HFF-Myc (cell line): ENCODE results near the gene CLCN2.

Source experiments
- DNase-seq: peaks from one replicate; pipeline ENCODE4 v3.0.0-alpha.2; 2011; ENCODE audit warnings: low read depth; ENCODE audit errors: extremely low read depth
- H3K4me3 ChIP-seq: replicated peaks from 2 replicates; pipeline ENCODE4 v1.5.1; 2011; ENCODE audit warnings: low read depth, mild to moderate bottlenecking, control low read depth, low read length
- TF ChIP-seq, protein P1 (sequence below): IDR thresholded peaks from 2 replicates; pipeline ENCODE4 v1.5.1; 2012; ENCODE audit warnings: mild to moderate bottlenecking, low read depth, low read length, control low read depth; ENCODE audit errors: missing control alignments

CLCN2 gene

DNA sequence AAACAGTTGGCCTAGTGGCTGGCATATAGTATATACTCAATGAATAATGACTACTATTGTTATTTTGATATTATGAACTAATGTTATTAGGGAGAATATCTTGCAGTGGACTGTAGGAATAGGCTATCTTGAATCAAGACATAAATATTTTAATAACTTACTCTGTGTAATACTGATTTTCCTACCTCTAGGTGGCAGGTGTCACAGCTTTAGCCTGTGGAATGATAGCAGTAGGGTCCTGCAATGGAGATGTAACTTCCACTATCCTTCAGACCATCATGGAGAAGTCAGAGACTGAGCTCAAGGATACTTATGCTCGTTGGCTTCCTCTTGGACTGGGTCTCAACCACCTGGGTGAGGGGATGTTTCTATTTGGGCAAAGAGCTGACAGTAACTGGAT lies 55.8 kb downstream of the CLCN2 start:
- no peak overlapping the region for H3K4me3 ChIP-seq
- no peak for DNase-seq
- TF ChIP-seq, protein P1, sequence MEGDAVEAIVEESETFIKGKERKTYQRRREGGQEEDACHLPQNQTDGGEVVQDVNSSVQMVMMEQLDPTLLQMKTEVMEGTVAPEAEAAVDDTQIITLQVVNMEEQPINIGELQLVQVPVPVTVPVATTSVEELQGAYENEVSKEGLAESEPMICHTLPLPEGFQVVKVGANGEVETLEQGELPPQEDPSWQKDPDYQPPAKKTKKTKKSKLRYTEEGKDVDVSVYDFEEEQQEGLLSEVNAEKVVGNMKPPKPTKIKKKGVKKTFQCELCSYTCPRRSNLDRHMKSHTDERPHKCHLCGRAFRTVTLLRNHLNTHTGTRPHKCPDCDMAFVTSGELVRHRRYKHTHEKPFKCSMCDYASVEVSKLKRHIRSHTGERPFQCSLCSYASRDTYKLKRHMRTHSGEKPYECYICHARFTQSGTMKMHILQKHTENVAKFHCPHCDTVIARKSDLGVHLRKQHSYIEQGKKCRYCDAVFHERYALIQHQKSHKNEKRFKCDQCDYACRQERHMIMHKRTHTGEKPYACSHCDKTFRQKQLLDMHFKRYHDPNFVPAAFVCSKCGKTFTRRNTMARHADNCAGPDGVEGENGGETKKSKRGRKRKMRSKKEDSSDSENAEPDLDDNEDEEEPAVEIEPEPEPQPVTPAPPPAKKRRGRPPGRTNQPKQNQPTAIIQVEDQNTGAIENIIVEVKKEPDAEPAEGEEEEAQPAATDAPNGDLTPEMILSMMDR, result peak; percentile 36

DNA sequence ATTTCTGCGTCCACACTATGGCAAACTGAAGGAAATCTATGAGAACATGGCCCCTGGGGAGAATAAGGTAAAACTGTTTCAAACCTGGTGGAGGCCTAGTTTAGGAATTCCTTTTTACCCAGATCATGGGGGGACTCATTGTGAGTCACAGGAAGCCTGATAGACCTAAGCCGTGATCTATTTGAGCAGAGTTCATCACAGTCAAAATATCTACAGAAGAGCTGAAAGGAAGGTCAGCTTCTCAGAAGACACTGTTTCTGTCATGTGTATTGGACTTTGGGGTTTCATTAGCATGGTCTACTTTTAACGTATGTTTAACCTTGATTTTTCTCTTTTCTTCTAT lies 61.1 kb downstream of the CLCN2 start:
- peak overlapping the region; percentile 97 for H3K4me3 ChIP-seq
- no peak for DNase-seq
- TF ChIP-seq, protein P1, result no peak

DNA sequence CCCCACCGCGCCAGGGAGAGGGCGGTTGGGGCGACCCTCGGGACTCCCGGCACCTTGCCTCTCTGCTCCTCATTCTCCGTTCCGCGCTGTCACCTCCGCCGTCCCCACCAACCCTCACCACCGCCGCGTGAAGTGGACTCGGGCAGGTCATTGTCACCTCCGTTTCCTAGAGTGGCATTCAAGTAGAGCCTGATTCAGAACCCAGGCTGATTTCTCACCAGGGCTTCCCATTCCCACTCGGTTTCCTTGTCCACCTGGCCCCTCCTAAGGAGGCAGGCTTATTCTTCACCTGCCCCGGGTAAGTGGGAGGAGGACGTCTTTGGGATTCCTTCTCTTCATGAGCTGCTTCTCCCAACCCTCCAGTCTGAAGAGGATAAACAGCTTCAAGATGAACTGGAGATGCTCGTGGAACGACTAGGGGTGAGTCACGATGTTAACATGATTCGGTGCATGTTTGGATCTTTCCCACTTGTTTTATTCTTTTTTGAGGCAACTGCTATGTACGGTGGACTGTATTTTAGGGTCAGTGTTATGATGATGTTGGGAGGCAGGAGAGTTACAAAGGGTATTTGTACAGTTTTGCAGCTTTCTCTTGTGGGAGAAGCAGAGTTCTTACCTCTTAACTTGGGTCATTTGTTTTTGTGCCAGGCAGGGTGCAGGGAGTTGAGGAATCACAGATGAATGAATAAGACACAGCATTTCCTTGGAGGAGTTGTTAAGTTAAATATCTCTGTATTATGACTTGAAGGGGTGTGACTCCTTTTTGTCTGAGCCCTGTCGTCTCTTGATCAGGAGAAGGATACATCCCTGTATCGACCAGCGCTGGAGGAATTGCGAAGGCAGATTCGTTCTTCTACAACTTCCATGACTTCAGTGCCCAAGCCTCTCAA lies 61.7 kb downstream of the CLCN2 start:
- H3K4me3 ChIP-seq, result peak overlapping the region; percentile 97
- no peak for DNase-seq
- TF ChIP-seq, protein P1, result no peak

DNA sequence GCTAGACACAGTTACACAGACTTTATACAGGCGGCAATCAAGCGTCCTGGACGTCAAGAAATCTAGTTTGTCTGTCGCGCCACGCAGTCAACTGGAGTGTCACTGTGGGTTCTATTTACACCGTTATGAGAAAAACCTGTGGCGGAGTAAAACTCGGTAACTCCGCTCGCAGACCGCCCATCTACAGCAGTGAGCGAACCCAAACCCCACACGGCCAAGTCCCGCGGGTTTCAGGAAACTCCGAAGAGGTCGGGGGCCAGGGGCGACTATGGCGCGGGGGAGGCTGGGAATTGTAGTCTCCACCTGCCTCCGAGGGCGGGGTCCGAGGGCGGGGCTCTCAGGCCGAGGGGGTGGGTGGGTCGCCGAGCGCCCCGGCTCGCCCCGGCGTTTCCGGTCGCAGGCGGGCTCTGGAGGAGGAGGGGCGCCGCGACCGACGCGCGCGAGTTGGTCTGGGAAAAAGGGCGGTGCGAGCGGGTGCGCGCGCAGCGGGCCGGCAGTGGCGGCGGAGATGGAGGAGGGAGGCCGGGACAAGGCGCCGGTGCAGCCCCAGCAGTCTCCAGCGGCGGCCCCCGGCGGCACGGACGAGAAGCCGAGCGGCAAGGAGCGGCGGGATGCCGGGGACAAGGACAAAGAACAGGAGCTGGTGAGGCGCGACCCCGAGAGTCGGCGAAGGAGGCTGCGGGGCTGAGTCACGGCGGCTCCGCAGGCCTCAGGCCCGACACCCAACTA lies 62.5 kb downstream of the CLCN2 start, which contains the start of gene PSMD2:
PSMD2 (plus strand) TSS at position 483 of the 729 bp plus-strand sequence; CDS start at position 509, 26 bp downstream.
- TF ChIP-seq, protein P1, result no peak

DNA sequence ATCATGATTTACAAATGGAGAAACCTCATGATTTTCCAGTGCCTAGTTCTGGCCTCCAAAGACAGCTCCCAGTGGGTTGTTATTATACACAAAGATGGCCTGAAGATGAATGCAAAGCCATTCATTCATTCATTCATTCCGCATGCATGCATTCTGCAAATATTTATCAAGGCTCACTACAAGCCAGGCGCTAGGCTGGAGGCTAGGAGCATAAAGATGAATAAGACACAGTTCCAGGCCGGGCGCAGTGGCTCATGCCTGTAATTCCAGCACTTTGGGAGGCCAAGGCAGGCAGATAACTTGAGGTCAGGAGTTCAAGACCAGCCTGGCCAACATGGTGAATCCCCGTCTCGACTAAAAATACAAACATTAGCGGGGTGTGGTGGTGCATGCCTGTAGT lies 64.8 kb downstream of the CLCN2 start:
- no peak overlapping the region for H3K4me3 ChIP-seq
- DNase-seq, result no peak
- TF ChIP-seq, protein P1, result no peak

More for the DNA sequence above, 62.5 kb downstream of the CLCN2 start, which contains the start of gene PSMD2:
- H3K4me3 ChIP-seq, result peak within 1 kb of the TSS; percentile 97
- peak; percentile 81 for DNase-seq
